PC-3 (cell line): ENCODE results near the gene SMIM38.

Experiments
- EZH2 ChIP-seq: fragments of 300-600 bp; sonication (generic); IDR thresholded peaks from one replicate; pipeline ENCODE4 v1.6.1; 2017; ENCODE audit warnings: antibody characterized with exemption, mild to moderate bottlenecking, low read length; ENCODE audit not compliant: unreplicated experiment
- EZH2phosphoT487 ChIP-seq: fragments of 300-600 bp; sonication (generic); IDR thresholded peaks from 2 replicates; pipeline ENCODE4 v1.6.1; 2018; ENCODE audit warnings: mild to moderate bottlenecking, antibody characterized with exemption, low read length, borderline replicate concordance
- TF ChIP-seq, protein P1 (sequence below): fragments of 300-600 bp; sonication (generic); conservative IDR thresholded peaks from 2 replicates; pipeline ENCODE4 v1.5.1; 2017; ENCODE audit warnings: antibody characterized with exemption, low read depth, mild to moderate bottlenecking, low read length

DNA sequence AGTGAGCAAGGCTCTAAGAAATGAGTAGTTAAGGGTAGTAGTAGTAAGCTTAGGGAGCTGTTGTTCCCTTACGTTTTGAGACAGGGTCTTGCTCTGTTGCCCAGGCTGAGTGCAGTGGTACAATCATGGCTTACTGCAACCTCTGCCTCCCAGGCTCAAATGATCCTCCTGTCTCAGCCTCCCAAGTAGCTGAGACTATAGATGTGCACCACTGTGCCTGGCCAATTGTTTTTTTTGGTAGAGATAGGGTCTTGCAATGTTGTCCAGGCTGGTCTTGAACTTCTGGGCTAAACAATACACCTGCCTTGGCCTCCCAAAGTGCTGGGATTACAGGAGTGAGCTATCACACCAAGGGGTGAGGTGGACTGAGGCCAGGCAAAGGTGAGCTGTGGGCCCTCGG lies 10.0 kb downstream of the SMIM38 start:
- TF ChIP-seq, protein P1, sequence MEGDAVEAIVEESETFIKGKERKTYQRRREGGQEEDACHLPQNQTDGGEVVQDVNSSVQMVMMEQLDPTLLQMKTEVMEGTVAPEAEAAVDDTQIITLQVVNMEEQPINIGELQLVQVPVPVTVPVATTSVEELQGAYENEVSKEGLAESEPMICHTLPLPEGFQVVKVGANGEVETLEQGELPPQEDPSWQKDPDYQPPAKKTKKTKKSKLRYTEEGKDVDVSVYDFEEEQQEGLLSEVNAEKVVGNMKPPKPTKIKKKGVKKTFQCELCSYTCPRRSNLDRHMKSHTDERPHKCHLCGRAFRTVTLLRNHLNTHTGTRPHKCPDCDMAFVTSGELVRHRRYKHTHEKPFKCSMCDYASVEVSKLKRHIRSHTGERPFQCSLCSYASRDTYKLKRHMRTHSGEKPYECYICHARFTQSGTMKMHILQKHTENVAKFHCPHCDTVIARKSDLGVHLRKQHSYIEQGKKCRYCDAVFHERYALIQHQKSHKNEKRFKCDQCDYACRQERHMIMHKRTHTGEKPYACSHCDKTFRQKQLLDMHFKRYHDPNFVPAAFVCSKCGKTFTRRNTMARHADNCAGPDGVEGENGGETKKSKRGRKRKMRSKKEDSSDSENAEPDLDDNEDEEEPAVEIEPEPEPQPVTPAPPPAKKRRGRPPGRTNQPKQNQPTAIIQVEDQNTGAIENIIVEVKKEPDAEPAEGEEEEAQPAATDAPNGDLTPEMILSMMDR, result no peak
- TF ChIP-seq EZH2, result no peak
- TF ChIP-seq EZH2phosphoT487, result no peak
